Loucy (cell line): ENCODE data around the gene PPID.

Experiments used
- EZH2phosphoT487 ChIP-seq: fragments of 200-600 bp; IDR thresholded peaks from 2 replicates; pipeline ENCODE4 v1.6.1; 2018; ENCODE audit warnings: antibody characterized with exemption, mild to moderate bottlenecking, moderate library complexity, borderline replicate concordance
- TF ChIP-seq, protein P1 (sequence below): fragments of 200-600 bp; sonication (generic); conservative IDR thresholded peaks from 2 replicates; pipeline ENCODE4 v1.5.1; 2014; ENCODE audit warnings: mild to moderate bottlenecking, antibody characterized with exemption, low read length

GRCh38 chr4:158704274-158704673, 18.9 kb downstream of the PPID start:
- TF ChIP-seq, protein P1, sequence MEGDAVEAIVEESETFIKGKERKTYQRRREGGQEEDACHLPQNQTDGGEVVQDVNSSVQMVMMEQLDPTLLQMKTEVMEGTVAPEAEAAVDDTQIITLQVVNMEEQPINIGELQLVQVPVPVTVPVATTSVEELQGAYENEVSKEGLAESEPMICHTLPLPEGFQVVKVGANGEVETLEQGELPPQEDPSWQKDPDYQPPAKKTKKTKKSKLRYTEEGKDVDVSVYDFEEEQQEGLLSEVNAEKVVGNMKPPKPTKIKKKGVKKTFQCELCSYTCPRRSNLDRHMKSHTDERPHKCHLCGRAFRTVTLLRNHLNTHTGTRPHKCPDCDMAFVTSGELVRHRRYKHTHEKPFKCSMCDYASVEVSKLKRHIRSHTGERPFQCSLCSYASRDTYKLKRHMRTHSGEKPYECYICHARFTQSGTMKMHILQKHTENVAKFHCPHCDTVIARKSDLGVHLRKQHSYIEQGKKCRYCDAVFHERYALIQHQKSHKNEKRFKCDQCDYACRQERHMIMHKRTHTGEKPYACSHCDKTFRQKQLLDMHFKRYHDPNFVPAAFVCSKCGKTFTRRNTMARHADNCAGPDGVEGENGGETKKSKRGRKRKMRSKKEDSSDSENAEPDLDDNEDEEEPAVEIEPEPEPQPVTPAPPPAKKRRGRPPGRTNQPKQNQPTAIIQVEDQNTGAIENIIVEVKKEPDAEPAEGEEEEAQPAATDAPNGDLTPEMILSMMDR, result no peak
- TF ChIP-seq EZH2phosphoT487, result no peak
